Stimulated activated CD8-positive, alpha-beta memory T cell treated with anti-CD3 and anti-CD28 coated beads, Interleukin-4, amount 100 ng/mL, for 48 hours (primary cell): Measurements from ENCODE around the gene OR52R1.
"Not testable (repeated sequence)": the region's sequence is repeated elsewhere in the genome, so short reads cannot be mapped to it uniquely, and the experiment has no call there.

Source experiments
- DNase-seq: peaks from one replicate; pipeline ENCODE4 v3.0.0-alpha.2; 2020

OR52R1 gene

DNA sequence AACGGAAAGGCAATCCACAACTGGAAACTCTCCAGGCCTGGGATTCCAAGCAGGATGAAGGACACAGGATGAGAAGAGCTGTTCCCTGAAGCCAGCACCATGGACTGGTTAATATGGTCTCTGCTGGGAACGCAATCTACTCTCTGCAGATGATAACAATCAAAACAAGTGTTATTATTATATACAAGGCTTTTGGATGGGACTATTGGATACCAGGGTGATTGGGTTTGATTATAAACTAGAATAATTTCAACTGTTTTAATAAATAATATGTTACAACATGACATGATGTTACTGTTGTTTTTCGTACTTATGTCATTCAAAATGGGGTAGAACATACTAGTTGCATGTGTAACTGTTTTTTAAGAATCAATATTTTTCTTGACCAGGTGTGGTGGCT lies at the start of gene OR52R1:
TSS of gene OR52R1 (minus strand) at position 101 of the 400 bp plus-strand sequence. CDS start at position 101, 0 bp downstream.
- no peak for DNase-seq

DNA sequence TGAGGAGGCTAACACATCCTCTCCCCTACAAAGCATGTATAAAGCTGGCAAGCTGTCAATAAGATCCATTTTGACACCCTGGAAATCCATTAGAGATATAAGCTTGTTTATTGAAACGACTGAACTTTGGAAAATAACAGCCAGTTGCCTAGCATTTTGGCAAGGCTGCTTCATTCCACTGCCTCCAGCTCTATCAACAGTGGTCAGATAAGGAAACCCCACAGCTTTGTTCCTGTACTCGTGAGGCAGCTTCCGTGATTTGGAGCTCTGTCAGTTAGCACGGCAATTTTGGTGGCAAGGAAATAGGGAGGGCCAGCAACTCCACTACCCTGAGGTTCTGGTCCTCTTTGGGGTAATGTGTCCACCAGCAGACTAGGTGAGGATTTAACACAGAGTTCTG lies 46.9 kb upstream of the OR52R1 start:
- DNase-seq: no peak

DNA sequence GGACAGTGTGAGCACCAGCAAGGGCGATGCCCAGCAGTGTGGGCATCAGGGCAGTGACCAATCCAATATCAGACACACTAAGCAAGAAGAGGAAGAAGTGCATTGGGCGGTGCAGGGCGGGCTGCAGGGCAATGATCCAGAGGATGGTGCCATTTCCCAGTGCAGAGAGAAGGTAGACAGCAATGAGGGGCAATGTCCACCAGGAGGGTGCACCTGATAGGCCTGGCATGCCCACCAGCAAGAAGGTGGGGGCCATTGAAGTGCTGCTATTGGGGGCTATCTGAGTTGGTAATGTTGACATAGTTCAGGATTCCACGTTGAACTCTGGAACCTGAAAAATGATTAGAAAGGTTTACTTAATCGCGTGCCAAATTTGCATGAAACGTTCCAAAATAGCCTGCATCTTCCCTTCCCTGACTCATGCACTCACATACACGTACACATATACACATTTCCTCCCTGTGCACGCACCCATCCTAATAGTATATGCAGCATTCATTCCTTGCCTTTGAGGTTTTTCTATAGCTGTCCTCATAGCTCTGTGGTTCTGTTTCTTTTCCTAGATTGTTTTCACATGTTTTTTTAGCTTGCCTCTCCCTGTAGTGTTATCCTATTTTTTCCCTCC lies 44.8 kb upstream of the OR52R1 start, which contains the start of gene OR51S1:
TSS of gene OR51S1 (minus strand) at position 301 of the 625 bp plus-strand sequence. CDS start at position 301, 0 bp downstream.
- no peak for DNase-seq

DNA sequence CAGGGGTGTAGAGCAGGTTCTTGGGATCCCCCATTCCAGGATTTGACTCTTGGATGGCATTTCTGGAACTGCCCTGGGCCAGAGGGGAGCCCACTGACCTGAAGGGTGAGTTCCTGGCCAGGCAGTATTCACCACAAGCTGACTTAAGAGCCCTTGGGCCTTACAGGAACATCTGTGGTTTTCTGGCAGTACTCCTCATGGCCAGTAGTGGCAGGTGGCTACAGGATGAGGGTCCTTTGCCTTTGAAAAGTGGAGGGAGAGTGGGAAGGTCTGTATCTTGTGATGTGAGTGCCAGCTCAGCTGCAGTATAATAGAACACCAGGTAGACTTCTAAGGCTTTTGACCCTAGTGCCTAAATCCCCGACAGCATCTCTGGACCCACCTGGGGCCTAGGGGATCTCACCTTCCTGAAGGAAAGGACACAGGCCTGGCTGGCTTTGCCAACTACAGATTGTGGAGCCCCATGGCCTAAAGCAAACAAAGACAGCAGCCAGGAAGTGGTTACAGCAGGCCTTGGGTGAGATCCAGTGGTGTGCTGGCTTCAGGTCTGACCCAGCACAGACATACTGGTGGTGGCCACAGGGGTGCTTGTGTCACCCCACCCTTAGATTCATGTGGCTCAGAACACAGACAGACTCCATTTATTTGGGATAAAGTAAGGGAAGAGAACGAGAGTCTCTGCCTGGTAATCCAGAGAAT lies 35.8 kb upstream of the OR52R1 start:
- DNase-seq: no peak

- DNase-seq: no peak
Measured at GRCh38 chr11:4830909-4831308, 26.7 kb upstream of the OR52R1 start.

DNA sequence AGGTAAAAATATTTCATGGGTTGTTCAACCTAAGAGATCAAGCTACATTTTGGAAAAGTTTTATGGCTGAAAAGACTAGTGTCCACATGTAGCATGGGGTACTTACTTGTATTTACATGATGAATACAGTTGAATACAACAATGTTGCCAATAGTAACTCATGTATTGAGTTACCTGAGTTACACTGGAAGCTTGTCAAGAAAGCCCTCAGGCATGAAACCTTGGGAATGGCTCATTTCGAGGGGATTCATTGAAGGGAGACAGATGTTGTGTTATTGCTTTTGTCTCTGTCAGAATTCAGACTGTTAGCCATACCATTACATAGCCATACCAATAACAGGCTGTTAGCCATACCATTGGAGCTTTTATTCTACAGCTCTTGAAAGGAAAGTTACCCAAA lies 26.2 kb upstream of the OR52R1 start:
- DNase-seq: no peak

- DNase-seq: no peak
Measured at GRCh38 chr11:4826425-4826824, 22.2 kb upstream of the OR52R1 start.

GRCh38 chr11:4825132-4825531 lies 21.0 kb upstream of the OR52R1 start:
- DNase-seq: no peak

DNA sequence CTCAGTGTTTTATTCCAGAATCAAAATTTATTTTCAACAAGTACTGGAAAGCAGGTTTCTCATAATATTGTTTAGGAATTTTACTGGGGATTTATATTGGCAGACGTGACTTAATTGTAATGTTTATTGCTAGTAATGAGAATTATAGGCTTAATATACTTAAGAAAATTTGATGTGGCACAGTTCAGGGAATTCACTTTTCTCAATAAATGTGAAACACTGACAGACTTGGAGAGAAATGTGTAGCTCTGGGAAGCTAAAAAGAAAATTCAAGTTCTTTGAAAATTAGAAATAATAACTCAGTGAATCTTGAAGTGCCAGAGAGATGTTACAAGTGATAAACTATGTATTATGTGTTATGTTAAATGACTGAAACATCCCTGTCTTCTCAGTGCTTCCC lies 16.8 kb upstream of the OR52R1 start, which contains the start of gene OR51F2:
TSS of gene OR51F2 (plus strand) at position 301 of the 400 bp plus-strand sequence. CDS start 101 bp downstream, outside the sequence.
- no peak for DNase-seq

- DNase-seq: no peak
Measured at GRCh38 chr11:4809246-4809645, 5.1 kb upstream of the OR52R1 start.

DNA sequence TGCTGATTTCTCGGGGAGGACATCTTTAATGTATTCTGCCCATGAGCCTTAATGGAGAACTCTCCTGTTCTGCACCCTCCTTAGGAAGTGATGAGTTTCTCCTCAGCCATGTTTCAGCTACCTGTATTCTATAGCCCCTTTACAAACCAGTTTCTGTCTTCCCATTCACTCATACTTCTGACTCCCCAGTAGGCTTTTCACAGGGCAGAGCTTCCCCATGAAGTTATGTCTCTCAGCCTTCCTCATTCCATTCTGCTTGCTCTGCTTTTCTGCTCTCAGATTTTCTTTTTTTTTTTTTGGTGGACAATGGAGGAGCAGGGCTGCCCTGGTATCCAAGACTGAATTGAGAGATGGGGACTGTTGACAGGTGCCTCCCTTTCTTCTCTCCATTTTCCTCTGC lies 4.3 kb upstream of the OR52R1 start:
- no peak for DNase-seq

DNA sequence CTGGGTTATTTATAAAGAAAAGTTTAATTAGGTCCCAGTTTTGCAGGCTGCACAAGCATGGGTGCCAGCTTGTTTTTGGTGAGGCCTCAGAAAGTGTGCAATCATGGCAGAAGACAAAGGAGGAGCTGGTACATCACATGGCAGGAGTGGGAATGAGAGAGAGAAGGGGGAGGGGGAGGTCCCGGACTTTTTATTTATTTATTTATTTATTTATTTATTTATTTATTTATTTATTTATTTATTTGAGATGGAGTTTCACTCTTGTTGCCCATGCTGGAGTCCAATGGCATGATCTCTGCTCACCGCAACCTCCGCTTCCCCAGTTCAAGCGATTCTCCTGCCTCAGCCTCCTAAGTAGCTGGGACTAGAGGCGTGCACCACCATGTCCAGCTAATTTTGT lies 2.9 kb downstream of the OR52R1 start:
- not testable (repeated sequence) for DNase-seq

DNA sequence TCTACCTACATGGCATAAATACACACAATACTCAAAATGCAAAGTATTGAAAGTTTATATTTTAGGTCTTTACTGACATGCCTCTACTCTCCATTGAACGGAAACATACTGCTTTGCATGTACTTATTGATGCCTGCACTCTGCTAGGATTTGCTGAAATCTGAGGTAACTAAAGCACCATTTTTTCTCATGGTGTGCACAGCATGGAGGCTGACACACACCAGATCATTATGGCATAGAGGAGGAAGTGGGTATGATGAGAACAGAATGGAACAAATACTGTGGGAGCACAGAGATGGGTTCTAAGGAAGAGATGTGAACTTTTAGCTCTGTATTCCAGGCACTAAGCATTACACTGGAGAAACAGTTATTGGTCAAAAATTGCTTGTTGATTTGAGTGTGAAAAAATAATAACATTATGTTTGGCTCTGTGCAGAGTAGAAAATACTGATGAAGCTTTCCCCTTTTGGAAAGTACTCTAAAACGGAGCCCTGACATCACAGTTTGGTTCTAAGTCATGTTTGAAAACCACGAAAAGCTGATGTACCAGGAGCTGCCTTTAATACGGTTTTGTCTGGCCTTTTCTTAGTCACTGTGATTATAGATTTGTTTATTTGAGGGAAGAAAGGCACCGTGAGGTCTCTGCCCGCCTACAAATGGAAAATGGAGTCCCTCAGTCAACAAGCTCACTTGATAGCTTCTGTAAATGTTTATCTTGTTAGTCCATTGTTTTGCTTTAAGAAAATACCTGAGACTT lies 5.6 kb downstream of the OR52R1 start:
- DNase-seq: no peak

GRCh38 chr11:4797206-4797605 lies 7.0 kb downstream of the OR52R1 start:
- DNase-seq: no peak

DNA sequence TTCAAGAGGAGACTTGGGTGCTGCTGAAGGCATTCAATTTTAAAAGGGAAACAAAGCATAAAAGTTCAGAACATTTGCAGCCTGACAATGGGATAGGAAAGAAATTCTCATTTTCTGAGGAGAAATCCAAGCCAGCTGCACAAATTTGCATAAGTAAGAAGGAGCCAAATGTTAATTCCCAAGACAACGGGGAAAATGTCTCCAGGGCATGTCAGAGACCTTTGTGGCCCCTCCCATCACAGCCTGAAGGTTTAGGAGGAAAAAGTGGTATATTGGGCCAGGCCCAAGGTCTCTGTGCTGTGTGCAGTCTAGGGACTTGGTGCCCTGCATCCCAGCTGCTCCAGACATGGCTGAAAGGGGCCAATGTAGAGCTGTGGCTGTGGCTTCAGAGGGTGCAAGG lies 21.7 kb downstream of the OR52R1 start:
- DNase-seq: no peak

GRCh38 chr11:4769838-4770237 lies 34.3 kb downstream of the OR52R1 start, which contains the start of gene OR51F1:
OR51F1 (minus strand) TSS chr11:4769938; CDS start chr11:4769938, 0 bp downstream.
- no peak for DNase-seq

- no peak for DNase-seq
Measured at GRCh38 chr11:4768094-4768493, 36.1 kb downstream of the OR52R1 start.

- no peak for DNase-seq
Measured at GRCh38 chr11:4766420-4767043, 37.6 kb downstream of the OR52R1 start.

GRCh38 chr11:4763096-4763495 lies 41.1 kb downstream of the OR52R1 start:
- DNase-seq: no peak
